HEK293 (cell line): Measurements from ENCODE around the gene XPO1.

ENCODE experiments used
- HOXA7 ChIP-seq: sonication (generic); formaldehyde crosslinking; IDR thresholded peaks from 2 replicates; pipeline ENCODE4 v1.8.1; 2022; ENCODE audit warnings: missing genetic modification reagents, borderline replicate concordance
- ZNF335 ChIP-seq: fragments of 450-650 bp; formaldehyde crosslinking; conservative IDR thresholded peaks from 2 replicates; pipeline ENCODE4 v1.5.1; 2016; ENCODE audit warnings: missing biosample characterization, missing genetic modification characterization
- ZNF404 ChIP-seq: fragments of 450-650 bp; formaldehyde crosslinking; IDR thresholded peaks from 2 replicates; pipeline ENCODE4 v1.5.1; 2017; ENCODE audit warnings: missing biosample characterization, missing genetic modification characterization

DNA sequence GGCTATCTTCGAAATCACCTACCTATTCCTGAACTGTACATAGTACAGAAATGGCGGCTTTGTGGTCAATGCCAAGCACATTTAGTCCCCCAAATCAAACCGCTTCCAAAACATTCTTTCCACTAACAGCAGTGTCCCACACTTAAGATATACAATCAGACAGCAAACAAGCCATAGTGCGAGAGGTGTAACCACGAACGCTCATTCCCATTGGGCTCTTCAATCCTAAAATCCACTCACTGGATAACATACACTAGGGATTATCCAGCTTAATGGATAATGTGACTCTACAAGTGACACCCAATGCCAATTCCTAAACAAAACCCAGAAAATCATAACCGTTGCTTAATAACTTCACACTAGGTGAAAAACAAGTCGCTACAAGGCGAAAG is 2.0 kb downstream of the XPO1 start:
- no peak for TF ChIP-seq ZNF335 (tag by site-specific recombination)
- no peak for TF ChIP-seq HOXA7
- TF ChIP-seq ZNF404: no peak
